NT2/D1 (cell line): ENCODE data around the gene KAZN.

Experiments used
- DNase-seq: peaks from one replicate; pipeline ENCODE4 v3.0.0-alpha.2; 2011; ENCODE audit warnings: low read depth, low spot score
- H3K27me3 ChIP-seq: 2 replicates; pipeline ENCODE4 v1.6.0; 2011; ENCODE audit warnings: mild to moderate bottlenecking; ENCODE audit not compliant: insufficient read length, insufficient read depth
- H3K36me3 ChIP-seq: 2 replicates; pipeline ENCODE4 v1.6.1; 2011; ENCODE audit warnings: mild to moderate bottlenecking, low read length, mixed read lengths; ENCODE audit not compliant: insufficient read depth, insufficient read length
- H3K4me1 ChIP-seq: 2 replicates; pipeline ENCODE4 v1.5.1; 2011; ENCODE audit not compliant: insufficient read depth, insufficient read length
- H3K4me3 ChIP-seq: 2 replicates; pipeline ENCODE4 v1.5.1; 2011; ENCODE audit warnings: low read depth; ENCODE audit not compliant: insufficient read length
- H3K9ac ChIP-seq: 2 replicates; pipeline ENCODE4 v1.6.0; 2011; ENCODE audit warnings: low read depth; ENCODE audit not compliant: insufficient read length
- H3K9me3 ChIP-seq: 2 replicates; pipeline ENCODE4 v1.5.1; 2011; ENCODE audit warnings: mild to moderate bottlenecking, low read length; ENCODE audit not compliant: insufficient read depth
- SUZ12 ChIP-seq: IDR thresholded peaks from 2 replicates; pipeline ENCODE4 v1.6.1; 2011; ENCODE audit not compliant: insufficient read length, insufficient read depth; ENCODE audit errors: extremely low read depth
- YY1 ChIP-seq: IDR thresholded peaks from 2 replicates; pipeline ENCODE4 v1.6.1; 2011; ENCODE audit not compliant: insufficient read length, insufficient read depth
- ZNF274 ChIP-seq: IDR thresholded peaks from 2 replicates; pipeline ENCODE4 v1.6.1; 2011; ENCODE audit warnings: mild to moderate bottlenecking, low read depth, low read length

KAZN gene

GRCh38 chr1:15043934-15044333, 445.4 kb downstream of the KAZN start:
- Histone ChIP-seq H3K9me3 (no peaks in the 10 kb centered on the region), H3K27me3 (no peaks in the 10 kb centered on the region), H3K9ac (no peak overlapping the region), H3K36me3 (peaks cover 21% of the 10 kb centered on the region), H3K4me3 (no peak overlapping the region), H3K4me1 (peaks cover 2% of the 10 kb centered on the region)
- DNase-seq, result no peak
- TF ChIP-seq YY1, result no peak

- no peaks in the 10 kb centered on the region for H3K9me3 ChIP-seq
- no peaks in the 10 kb centered on the region for H3K27me3 ChIP-seq
- H3K9ac ChIP-seq, result no peak overlapping the region
- no peak for DNase-seq
- no peak overlapping the region for H3K4me3 ChIP-seq
- peaks cover 24% of the 10 kb centered on the region for H3K36me3 ChIP-seq
- peaks cover 2% of the 10 kb centered on the region for H3K4me1 ChIP-seq
- TF ChIP-seq ZNF274, result no peak
- no peak for TF ChIP-seq YY1
Measured at GRCh38 chr1:15045123-15045522, 446.6 kb downstream of the KAZN start.

- TF ChIP-seq SUZ12 (no peak), ZNF274 (no peak), YY1 (no peak)
- DNase-seq, result peak; percentile 46
- H3K4me1 ChIP-seq, result peaks cover 2% of the 10 kb centered on the region
- no peak overlapping the region for H3K4me3 ChIP-seq
- H3K9ac ChIP-seq, result peak overlapping the region; percentile 44
- H3K36me3 ChIP-seq, result peaks cover 27% of the 10 kb centered on the region
- H3K9me3 ChIP-seq, result no peaks in the 10 kb centered on the region
- H3K27me3 ChIP-seq, result no peaks in the 10 kb centered on the region
Measured at GRCh38 chr1:15046487-15047165, 448.1 kb downstream of the KAZN start.

- TF ChIP-seq ZNF274, result no peak
- no peak for TF ChIP-seq SUZ12
- TF ChIP-seq YY1, result no peak
- H3K9me3 ChIP-seq, result no peaks in the 10 kb centered on the region
- H3K9ac ChIP-seq, result no peak overlapping the region
- H3K27me3 ChIP-seq, result no peaks in the 10 kb centered on the region
- peaks cover 28% of the 10 kb centered on the region for H3K36me3 ChIP-seq
- peaks cover 2% of the 10 kb centered on the region for H3K4me1 ChIP-seq
- no peak for DNase-seq
- no peak overlapping the region for H3K4me3 ChIP-seq
Measured at GRCh38 chr1:15047237-15047636, 448.8 kb downstream of the KAZN start.

- Histone ChIP-seq H3K36me3 (peaks cover 28% of the 10 kb centered on the region), H3K4me1 (peaks cover 2% of the 10 kb centered on the region), H3K9me3 (no peaks in the 10 kb centered on the region), H3K9ac (no peak overlapping the region), H3K4me3 (no peak overlapping the region), H3K27me3 (no peaks in the 10 kb centered on the region)
- no peak for DNase-seq
- TF ChIP-seq ZNF274 (no peak), SUZ12 (no peak), YY1 (no peak)
Measured at GRCh38 chr1:15048437-15048980, 450.0 kb downstream of the KAZN start.

- Histone ChIP-seq H3K4me3 (no peak overlapping the region), H3K9me3 (no peaks in the 10 kb centered on the region), H3K27me3 (no peaks in the 10 kb centered on the region), H3K4me1 (peaks cover 2% of the 10 kb centered on the region), H3K9ac (no peak overlapping the region), H3K36me3 (peaks cover 25% of the 10 kb centered on the region)
- no peak for TF ChIP-seq SUZ12
- no peak for TF ChIP-seq ZNF274
- no peak for TF ChIP-seq YY1
- no peak for DNase-seq
Measured at GRCh38 chr1:15049067-15049466, 450.6 kb downstream of the KAZN start.

GRCh38 chr1:15051882-15052528, 453.5 kb downstream of the KAZN start:
- H3K9ac ChIP-seq, result no peak overlapping the region
- peaks cover 2% of the 10 kb centered on the region for H3K4me1 ChIP-seq
- TF ChIP-seq SUZ12 (no peak), YY1 (no peak), ZNF274 (no peak)
- DNase-seq, result no peak
- H3K4me3 ChIP-seq, result no peak overlapping the region
- H3K9me3 ChIP-seq, result no peaks in the 10 kb centered on the region
- no peaks in the 10 kb centered on the region for H3K27me3 ChIP-seq
- peaks cover 20% of the 10 kb centered on the region for H3K36me3 ChIP-seq
